Measurements from ENCODE around the gene PIP4K2B. TPM values are rescaled to one million over a fixed set of nuclear protein-coding genes. Genes with fewer than 3 reads are reported as not detected.

PIP4K2B gene
- total RNA-seq, 2 donors from 2014 or later = 74.3 to 91.6 TPM

DNA sequence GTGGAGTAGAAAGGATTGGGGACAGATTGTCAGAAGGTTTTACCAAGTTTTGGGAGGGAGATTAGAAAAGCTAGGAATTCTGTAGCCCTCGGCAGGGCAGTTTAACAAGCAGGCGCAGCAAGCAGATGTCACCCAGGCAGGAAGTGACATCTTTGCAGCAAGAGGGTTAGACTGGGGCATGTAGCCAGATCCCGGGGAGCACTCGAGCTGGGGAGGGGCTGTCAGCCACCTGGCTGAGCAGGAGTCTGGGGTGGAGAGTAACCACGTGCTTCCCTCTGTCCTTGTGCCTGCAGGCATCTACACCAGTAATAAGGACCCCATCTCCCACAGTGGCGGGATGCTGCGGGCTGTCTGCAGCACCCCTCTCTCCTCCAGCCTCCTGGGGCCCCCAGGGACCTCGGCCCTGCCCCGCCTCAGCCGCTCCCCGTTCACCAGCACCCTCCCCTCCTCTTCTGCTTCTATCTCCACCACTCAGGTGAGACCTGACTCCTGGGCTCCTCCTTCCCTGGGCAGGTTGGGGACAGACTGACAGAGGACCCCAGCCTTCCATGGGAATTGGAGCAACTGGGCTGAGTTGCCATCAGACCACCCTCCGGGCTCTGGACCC, 82.1 kb downstream of the PIP4K2B start:
- peaks cover 2% of the 10 kb centered on the region for H3K4me1 Mint-ChIP-seq
- Histone ChIP-seq H3K36me3 (ENCODE audit: control insufficient read depth, insufficient read depth, low read length) (peaks cover 66% of the 10 kb centered on the region), H3K4me1 (ENCODE audit: control insufficient read depth, insufficient read depth, low read length) (no peaks in the 10 kb centered on the region), H3K27ac (ENCODE audit: low read depth, low read length) (no peak overlapping the region), H3K27me3 (ENCODE audit: control insufficient read depth, insufficient read depth, low read length, poor library complexity, severe bottlenecking) (no peaks in the 10 kb centered on the region), H3K9ac (ENCODE audit: extremely low read depth, low read length, poor library complexity, severe bottlenecking) (no peak overlapping the region), H3K9me3 (ENCODE audit: control insufficient read depth, low read length) (no peaks in the 10 kb centered on the region), H3K4me3 (ENCODE audit: low read length) (no peak overlapping the region)
- H3K27me3 Mint-ChIP-seq (ENCODE audit: insufficient read depth) = peaks cover 3% of the 10 kb centered on the region
- no peaks in the 10 kb centered on the region for H3K9me3 Mint-ChIP-seq
- TF ChIP-seq, protein P1, sequence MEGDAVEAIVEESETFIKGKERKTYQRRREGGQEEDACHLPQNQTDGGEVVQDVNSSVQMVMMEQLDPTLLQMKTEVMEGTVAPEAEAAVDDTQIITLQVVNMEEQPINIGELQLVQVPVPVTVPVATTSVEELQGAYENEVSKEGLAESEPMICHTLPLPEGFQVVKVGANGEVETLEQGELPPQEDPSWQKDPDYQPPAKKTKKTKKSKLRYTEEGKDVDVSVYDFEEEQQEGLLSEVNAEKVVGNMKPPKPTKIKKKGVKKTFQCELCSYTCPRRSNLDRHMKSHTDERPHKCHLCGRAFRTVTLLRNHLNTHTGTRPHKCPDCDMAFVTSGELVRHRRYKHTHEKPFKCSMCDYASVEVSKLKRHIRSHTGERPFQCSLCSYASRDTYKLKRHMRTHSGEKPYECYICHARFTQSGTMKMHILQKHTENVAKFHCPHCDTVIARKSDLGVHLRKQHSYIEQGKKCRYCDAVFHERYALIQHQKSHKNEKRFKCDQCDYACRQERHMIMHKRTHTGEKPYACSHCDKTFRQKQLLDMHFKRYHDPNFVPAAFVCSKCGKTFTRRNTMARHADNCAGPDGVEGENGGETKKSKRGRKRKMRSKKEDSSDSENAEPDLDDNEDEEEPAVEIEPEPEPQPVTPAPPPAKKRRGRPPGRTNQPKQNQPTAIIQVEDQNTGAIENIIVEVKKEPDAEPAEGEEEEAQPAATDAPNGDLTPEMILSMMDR (conservative IDR thresholded peaks at IDR 0.05) = no peak
- no peak overlapping the region for H3K27ac Mint-ChIP-seq
- 83 to 94% methylated on average over 4 to 12 of the region's 12 CpGs for WGBS, 2 experiments (ENCODE audit: insufficient coverage in 1 of 2, insufficient read length in 1 of 2)
- no peak overlapping the region for H3K4me3 Mint-ChIP-seq
- peaks cover 53% of the 10 kb centered on the region for H3K36me3 Mint-ChIP-seq (ENCODE audit: low read depth)
- no peak for DNase-seq

DNA sequence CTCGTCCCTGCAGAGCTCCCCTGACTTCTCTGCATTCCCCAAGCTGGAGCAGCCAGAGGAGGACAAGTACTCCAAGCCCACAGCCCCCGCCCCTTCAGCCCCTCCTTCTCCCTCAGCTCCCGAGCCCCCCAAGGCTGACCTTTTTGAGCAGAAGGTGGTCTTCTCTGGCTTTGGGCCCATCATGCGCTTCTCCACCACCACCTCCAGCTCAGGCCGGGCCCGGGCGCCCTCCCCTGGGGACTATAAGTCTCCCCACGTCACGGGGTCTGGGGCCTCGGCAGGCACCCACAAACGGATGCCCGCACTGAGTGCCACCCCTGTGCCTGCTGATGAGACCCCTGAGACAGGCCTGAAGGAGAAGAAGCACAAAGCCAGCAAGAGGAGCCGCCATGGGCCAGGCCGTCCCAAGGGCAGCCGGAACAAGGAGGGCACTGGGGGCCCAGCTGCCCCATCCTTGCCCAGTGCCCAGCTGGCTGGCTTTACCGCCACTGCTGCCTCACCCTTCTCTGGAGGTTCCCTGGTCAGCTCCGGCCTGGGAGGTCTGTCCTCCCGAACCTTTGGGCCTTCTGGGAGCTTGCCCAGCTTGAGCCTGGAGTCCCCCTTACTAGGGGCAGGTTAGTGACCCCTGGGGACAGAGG, 82.9 kb downstream of the PIP4K2B start:
- H3K27me3 ChIP-seq (ENCODE audit: control insufficient read depth, insufficient read depth, low read length, poor library complexity, severe bottlenecking) = no peaks in the 10 kb centered on the region
- no peak overlapping the region for H3K4me3 ChIP-seq (ENCODE audit: low read length)
- H3K27ac Mint-ChIP-seq = no peak overlapping the region

More for the DNA sequence above, 82.9 kb downstream of the PIP4K2B start:
- H3K9me3 ChIP-seq (ENCODE audit: control insufficient read depth, low read length) = no peaks in the 10 kb centered on the region
- H3K36me3 Mint-ChIP-seq (ENCODE audit: low read depth) = peaks cover 53% of the 10 kb centered on the region
- H3K27me3 Mint-ChIP-seq (ENCODE audit: insufficient read depth) = peaks cover 3% of the 10 kb centered on the region
- H3K9me3 Mint-ChIP-seq = no peaks in the 10 kb centered on the region
- H3K27ac ChIP-seq (ENCODE audit: low read depth, low read length) = no peak overlapping the region
- no peak overlapping the region for H3K4me3 Mint-ChIP-seq
- H3K36me3 ChIP-seq (ENCODE audit: control insufficient read depth, insufficient read depth, low read length) = peaks cover 66% of the 10 kb centered on the region
- WGBS, 2 experiments (ENCODE audit: insufficient coverage in 1 of 2, insufficient read length in 1 of 2) = 92 to 96% methylated on average over 9 to 18 of the region's 18 CpGs
- H3K4me1 Mint-ChIP-seq = peaks cover 2% of the 10 kb centered on the region
- H3K9ac ChIP-seq (ENCODE audit: extremely low read depth, low read length, poor library complexity, severe bottlenecking) = no peak overlapping the region
- DNase-seq = no peak
- no peaks in the 10 kb centered on the region for H3K4me1 ChIP-seq (ENCODE audit: control insufficient read depth, insufficient read depth, low read length)
- TF ChIP-seq, protein P1 (conservative IDR thresholded peaks at IDR 0.05) = no peak

Small RNA genes lying within 50 kb of the gene (microRNA-seq; reads per million reads assigned to microRNA genes)
- gene MIR4726 (ENCODE audit: borderline microRNAs expressed) (not detected), gene MIR4727 (ENCODE audit: borderline microRNAs expressed) (not detected)

Other genes starting within 250 kb of the PIP4K2B start
- gene SRCIN1, start 193.6 kb downstream of the PIP4K2B start, total RNA-seq = 1 to 10 TPM; 2.8 to 5.9 TPM
- gene EPOP, start 124.6 kb downstream of the PIP4K2B start, total RNA-seq = 1 to 10 TPM; 3.2 to 5.0 TPM
- 100 to 1,000 TPM; 112 to 127 TPM for gene MLLT6, start 94.3 kb downstream of the PIP4K2B start, total RNA-seq
- 10 to 100 TPM in 1 of 2 donors, 1 to 10 TPM in 1; 8.9 to 11.2 TPM for gene CISD3, start 69.2 kb downstream of the PIP4K2B start, total RNA-seq
- 100 to 1,000 TPM; 101 to 106 TPM for gene PCGF2, start 51.2 kb downstream of the PIP4K2B start, total RNA-seq
- gene PSMB3, start 46.8 kb downstream of the PIP4K2B start, total RNA-seq = 100 to 1,000 TPM; 192 to 244 TPM
- gene CWC25, start 25.8 kb upstream of the PIP4K2B start, total RNA-seq = 10 to 100 TPM; 14.6 to 15.0 TPM
- 1,000 to 10,000 TPM; 1,194 to 1,262 TPM for gene RPL23, start 54.2 kb upstream of the PIP4K2B start, total RNA-seq
- gene LASP1, start 70.5 kb upstream of the PIP4K2B start, total RNA-seq = 100 to 1,000 TPM; 168 to 177 TPM
- gene FBXO47, start 167.8 kb upstream of the PIP4K2B start, total RNA-seq = not detected